CD4-positive, alpha-beta T cell (primary cell): ENCODE data around the gene PTX4. TPM values are rescaled to one million over a fixed set of nuclear protein-coding genes. Genes with fewer than 3 reads are reported as not detected.

Source experiments
- ATAC-seq: fragments of 200-7000 bp; cut with Tn5 transposase; one replicate; pipeline ENCODE4 v1.10.0; 2022; ENCODE audit warnings: mild to moderate bottlenecking; ENCODE audit not compliant: poor library complexity
- CTCF ChIA-PET: fragments of 350-600 bp; sonication (Branson Sonifier 250); formaldehyde crosslinking; loops from one replicate; lab custom pipeline; 2021; ENCODE audit warnings: antibody characterized with exemption, inconsistent platforms; lab: Charles Lee
- POLR2A ChIA-PET: fragments of 350-600 bp; sonication (Branson Sonifier 250); formaldehyde crosslinking; loops from one replicate; lab custom pipeline; 2021; ENCODE audit warnings: antibody characterized with exemption, inconsistent platforms; lab: Charles Lee
- DNase-seq, 14 experiments: peaks; one replicate each; pipeline ENCODE4 v3.0.0-alpha.2; 2013 to 2020; ENCODE audit warnings: mixed read lengths in 2 of 14
- H3K27ac ChIP-seq, 2 donors: one replicate each; pipeline versions ENCODE4 v1.5.1 to v1.7.0; 2013; ENCODE audit warnings: low read length in 2 of 2, low read depth in 1 of 2, mild to moderate bottlenecking in 1 of 2
- H3K27me3 ChIP-seq, 2 experiments: 1 replicate in 1 of 2; 2 replicates in 1 of 2; pipeline versions ENCODE4 v1.6.1 to v1.7.0; 2013; ENCODE audit warnings: low read length in 2 of 2, control low read depth in 1 of 2, mild to moderate bottlenecking in 1 of 2, moderate library complexity in 1 of 2; ENCODE audit not compliant: insufficient read depth in 2 of 2, control insufficient read depth in 1 of 2
- H3K36me3 ChIP-seq: one replicate; pipeline ENCODE4 v1.6.1; 2013; ENCODE audit warnings: low read length, control low read depth; ENCODE audit not compliant: insufficient read depth
- H3K4me1 ChIP-seq: one replicate; pipeline ENCODE4 v1.6.1; 2013; ENCODE audit warnings: low read length, control low read depth; ENCODE audit not compliant: insufficient read depth
- H3K4me3 ChIP-seq: one replicate; pipeline ENCODE4 v1.5.1; 2013; ENCODE audit warnings: mild to moderate bottlenecking, low read length, moderate library complexity
- H3K9me3 ChIP-seq, 2 experiments: 1 replicate in 1 of 2; 2 replicates in 1 of 2; pipeline versions ENCODE4 v1.6.1 to v1.7.0; 2013; ENCODE audit warnings: low read length in 2 of 2, mild to moderate bottlenecking in 2 of 2, control low read depth in 1 of 2, moderate library complexity in 1 of 2; ENCODE audit not compliant: control insufficient read depth in 1 of 2, insufficient read depth in 1 of 2
- H3K27ac Mint-ChIP-seq: one replicate; pipeline ENCODE4 v1.8.0; 2020; ENCODE audit warnings: mixed read lengths
- H3K27me3 Mint-ChIP-seq: one replicate; pipeline ENCODE4 v1.8.0; 2021; ENCODE audit warnings: mixed read lengths
- H3K36me3 Mint-ChIP-seq: one replicate; pipeline ENCODE4 v1.8.0; 2021; ENCODE audit warnings: low read depth, mixed read lengths
- H3K4me1 Mint-ChIP-seq: one replicate; pipeline ENCODE4 v1.8.0; 2021; ENCODE audit warnings: low read depth, mixed read lengths
- H3K4me3 Mint-ChIP-seq: one replicate; pipeline ENCODE4 v1.8.0; 2020; ENCODE audit warnings: mild to moderate bottlenecking, mixed read lengths
- H3K9me3 Mint-ChIP-seq: one replicate; pipeline ENCODE4 v1.8.0; 2020; ENCODE audit warnings: mixed read lengths
- intact Hi-C, 2 experiments: fragments of 100-400 bp; cut with DNase I in 1 of 2; cut with micrococcal nuclease in 1 of 2; formaldehyde crosslinking; loops; one replicate each; pipeline versions ENCODE4 v1.15.1 to v1.9.0; 2023 to 2025; cut with DNase I, micrococcal nuclease
- total RNA-seq, 174 experiments: library from RNA in 2 of 174; stranded (reverse) in 2 of 174; gene quantifications; one replicate each; pipeline ENCODE4 v1.2.3 and lab custom pipeline; 2021 to 2026
- TF ChIP-seq, protein P1 (sequence below): fragments of 200-600 bp; IDR thresholded peaks from one replicate; pipeline ENCODE4 v1.8.0; 2022; ENCODE audit warnings: antibody characterized with exemption, mild to moderate bottlenecking

Gene PTX4
- total RNA-seq, 2 experiments from 2014 or later: not detected

DNA sequence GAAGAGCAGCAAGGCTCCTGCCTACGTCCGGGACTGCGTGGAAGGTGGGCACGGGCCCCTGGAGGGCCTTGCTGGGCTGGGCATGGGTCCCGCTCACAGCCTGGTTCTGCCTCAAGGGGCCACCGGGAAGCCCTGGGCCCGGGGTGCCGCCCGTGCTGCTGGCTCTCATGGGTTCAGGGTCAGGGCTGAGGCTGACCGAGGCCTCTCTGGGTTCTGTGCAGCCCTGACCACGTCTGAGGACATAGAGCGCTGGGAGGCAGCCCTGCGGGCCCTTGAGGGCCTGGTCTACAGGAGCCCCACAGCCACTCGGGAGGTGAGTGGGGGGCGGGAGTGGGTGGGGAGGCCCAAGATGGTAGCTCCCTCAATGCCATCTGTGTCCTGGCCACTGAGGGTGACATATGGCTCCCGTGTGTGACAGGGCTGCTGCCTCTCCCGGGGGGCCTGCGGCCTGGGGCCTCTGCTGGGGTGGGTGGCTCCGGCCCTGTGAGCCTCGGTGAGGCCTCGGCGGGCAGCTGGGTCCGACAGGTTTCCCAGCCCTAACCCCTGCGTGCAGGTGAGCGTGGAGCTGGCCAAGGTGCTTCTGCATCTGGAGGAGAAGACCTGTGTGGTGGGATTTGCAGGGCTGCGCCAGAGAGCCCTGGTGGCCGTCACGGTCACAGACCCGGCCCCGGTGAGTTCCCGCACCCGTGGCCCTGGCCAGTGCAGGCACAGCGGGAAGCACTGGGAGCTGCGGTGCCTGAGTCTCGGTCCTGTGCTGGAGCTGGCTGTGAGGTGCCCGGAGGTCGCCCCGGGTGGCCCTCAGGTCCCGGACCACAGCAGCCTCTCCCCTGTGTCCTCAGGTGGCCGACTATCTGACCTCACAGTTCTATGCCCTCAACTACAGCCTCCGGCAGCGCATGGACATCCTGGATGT is 13.6 kb upstream of the PTX4 start:
- DNase-seq (peak in 1 of 14 experiments; percentile 17), ATAC-seq (no peak)
- H3K4me1 ChIP-seq: no peaks in the 10 kb centered on the region
- Mint-ChIP-seq H3K27me3 (no peaks in the 10 kb centered on the region), H3K36me3 (peaks cover 24% of the 10 kb centered on the region), H3K4me3 (no peak overlapping the region), H3K9me3 (no peaks in the 10 kb centered on the region), H3K4me1 (no peaks in the 10 kb centered on the region), H3K27ac (no peak overlapping the region)
- H3K9me3 ChIP-seq: no peaks in the 10 kb centered on the region
- intact Hi-C loops: no loop called here
- no peak overlapping the region for H3K27ac ChIP-seq
- ChIA-PET CTCF (no interaction called here), POLR2A (no interaction called here)
- peaks cover 56% of the 10 kb centered on the region for H3K36me3 ChIP-seq
- TF ChIP-seq, protein P1, sequence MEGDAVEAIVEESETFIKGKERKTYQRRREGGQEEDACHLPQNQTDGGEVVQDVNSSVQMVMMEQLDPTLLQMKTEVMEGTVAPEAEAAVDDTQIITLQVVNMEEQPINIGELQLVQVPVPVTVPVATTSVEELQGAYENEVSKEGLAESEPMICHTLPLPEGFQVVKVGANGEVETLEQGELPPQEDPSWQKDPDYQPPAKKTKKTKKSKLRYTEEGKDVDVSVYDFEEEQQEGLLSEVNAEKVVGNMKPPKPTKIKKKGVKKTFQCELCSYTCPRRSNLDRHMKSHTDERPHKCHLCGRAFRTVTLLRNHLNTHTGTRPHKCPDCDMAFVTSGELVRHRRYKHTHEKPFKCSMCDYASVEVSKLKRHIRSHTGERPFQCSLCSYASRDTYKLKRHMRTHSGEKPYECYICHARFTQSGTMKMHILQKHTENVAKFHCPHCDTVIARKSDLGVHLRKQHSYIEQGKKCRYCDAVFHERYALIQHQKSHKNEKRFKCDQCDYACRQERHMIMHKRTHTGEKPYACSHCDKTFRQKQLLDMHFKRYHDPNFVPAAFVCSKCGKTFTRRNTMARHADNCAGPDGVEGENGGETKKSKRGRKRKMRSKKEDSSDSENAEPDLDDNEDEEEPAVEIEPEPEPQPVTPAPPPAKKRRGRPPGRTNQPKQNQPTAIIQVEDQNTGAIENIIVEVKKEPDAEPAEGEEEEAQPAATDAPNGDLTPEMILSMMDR: no peak
- H3K4me3 ChIP-seq: no peak overlapping the region
- no peaks in the 10 kb centered on the region for H3K27me3 ChIP-seq

DNA sequence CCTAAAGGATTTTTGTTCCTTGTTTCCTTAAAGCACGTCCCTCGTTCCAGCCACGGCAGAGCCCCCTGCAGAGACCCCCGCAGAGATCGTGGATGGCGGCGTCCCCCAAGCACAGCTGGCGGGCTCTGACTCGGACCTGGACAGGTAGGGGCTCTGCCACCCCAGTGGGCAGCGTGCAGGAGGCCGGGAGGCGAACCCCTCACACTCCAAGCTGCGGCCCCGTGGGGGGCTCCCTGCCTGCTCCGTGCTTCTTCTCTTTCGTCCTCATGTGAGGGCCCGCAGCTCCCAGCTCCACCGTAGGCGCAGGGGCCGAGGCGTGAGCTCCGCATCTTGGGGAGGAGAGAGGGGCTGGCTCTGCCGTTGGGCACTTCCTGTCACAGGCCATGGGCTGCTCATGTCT is 12.9 kb upstream of the PTX4 start:
- Histone ChIP-seq H3K27me3 (no peaks in the 10 kb centered on the region), H3K27ac (no peak overlapping the region), H3K9me3 (no peaks in the 10 kb centered on the region), H3K36me3 (peaks cover 60% of the 10 kb centered on the region), H3K4me3 (no peak overlapping the region), H3K4me1 (no peaks in the 10 kb centered on the region)
- no peaks in the 10 kb centered on the region for H3K27me3 Mint-ChIP-seq
- H3K4me1 Mint-ChIP-seq: no peaks in the 10 kb centered on the region
- intact Hi-C loops: no loop called here
- DNase-seq (no peak), ATAC-seq (no peak)
- no peak overlapping the region for H3K27ac Mint-ChIP-seq
- no peaks in the 10 kb centered on the region for H3K9me3 Mint-ChIP-seq
- TF ChIP-seq, protein P1: no peak
- POLR2A ChIA-PET: no interaction called here
- CTCF ChIA-PET: no interaction called here
- peaks cover 24% of the 10 kb centered on the region for H3K36me3 Mint-ChIP-seq
- H3K4me3 Mint-ChIP-seq: no peak overlapping the region

DNA sequence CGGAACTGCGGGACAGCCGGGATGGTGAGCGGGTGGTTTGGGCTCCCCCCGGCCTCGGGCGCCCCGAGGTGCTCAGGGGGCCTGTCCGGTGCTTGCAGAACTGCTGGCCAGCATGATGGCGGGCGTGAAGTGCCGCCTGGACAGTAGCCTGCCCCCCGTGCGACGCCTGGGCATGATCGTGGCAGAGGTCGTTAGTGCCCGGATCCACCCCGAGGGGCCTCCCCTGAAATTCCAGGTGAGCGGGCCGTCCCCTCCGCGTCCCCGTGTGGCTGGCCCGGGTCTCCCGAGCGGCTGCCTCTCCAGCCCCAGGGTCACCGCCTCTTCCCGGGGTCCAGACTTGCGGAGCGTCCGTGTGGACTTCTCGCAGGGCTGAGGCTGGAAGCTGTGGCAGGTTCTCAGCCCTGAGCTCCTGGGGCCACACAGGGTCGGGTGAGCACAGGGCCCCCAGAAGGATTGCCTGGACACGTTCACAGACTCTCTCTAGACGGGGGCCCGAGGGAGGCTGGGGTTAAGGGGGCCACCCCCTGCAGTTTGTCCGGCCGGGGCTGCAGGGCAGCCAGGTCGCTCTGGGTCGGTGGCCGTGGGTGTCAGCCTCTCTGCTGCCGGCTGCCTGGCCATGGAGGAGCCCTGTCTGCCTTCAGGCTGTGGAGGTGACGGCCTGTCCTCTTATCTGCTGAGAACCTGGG is 11.9 kb upstream of the PTX4 start:
- Mint-ChIP-seq H3K4me1 (no peaks in the 10 kb centered on the region), H3K27me3 (no peaks in the 10 kb centered on the region), H3K36me3 (peaks cover 24% of the 10 kb centered on the region), H3K9me3 (no peaks in the 10 kb centered on the region), H3K27ac (no peak overlapping the region), H3K4me3 (no peak overlapping the region)
- H3K27ac ChIP-seq: no peak overlapping the region
- ChIA-PET CTCF (interaction anchor here (0.6 kb wide), 1 partner anchor 120 kb away, joined by 3 read pairs; no protein-coding TSS in a partner anchor), POLR2A (no interaction called here)
- no peak for ATAC-seq
- intact Hi-C loops: no loop called here
- H3K9me3 ChIP-seq: no peaks in the 10 kb centered on the region
- no peaks in the 10 kb centered on the region for H3K27me3 ChIP-seq
- no peak for DNase-seq
- peaks cover 63% of the 10 kb centered on the region for H3K36me3 ChIP-seq
- TF ChIP-seq, protein P1: no peak
- H3K4me1 ChIP-seq: no peaks in the 10 kb centered on the region
- no peak overlapping the region for H3K4me3 ChIP-seq
